SH-SY5Y (cell line): Measurements from ENCODE around the gene AP3B1.

Experiments
- GATA2 ChIP-seq: IDR thresholded peaks from 2 replicates; pipeline ENCODE4 v1.6.1; 2011; ENCODE audit warnings: mild to moderate bottlenecking, low read depth, low read length
- GATA3 ChIP-seq: IDR thresholded peaks from 2 replicates; pipeline ENCODE4 v1.6.1; 2011; ENCODE audit warnings: low read depth, mild to moderate bottlenecking, low read length, moderate library complexity

GRCh38 chr5:78157001-78157400, 137.5 kb downstream of the AP3B1 start:
- TF ChIP-seq GATA2 (no peak), GATA3 (no peak)
